ENCODE measurements around the gene VPS26B. TPM values are rescaled to one million over a fixed set of nuclear protein-coding genes. Genes with fewer than 3 reads are reported as not detected.
A peak's percentile ranks its signal among the peaks of the same experiment; 100 is the strongest.
"Not testable (repeated sequence)": the region's sequence is repeated elsewhere in the genome, so short reads cannot be mapped to it uniquely, and the experiment has no call there.

VPS26B gene
- total RNA-seq, 1 donor from 2014 or later: 37.4 TPM

DNA sequence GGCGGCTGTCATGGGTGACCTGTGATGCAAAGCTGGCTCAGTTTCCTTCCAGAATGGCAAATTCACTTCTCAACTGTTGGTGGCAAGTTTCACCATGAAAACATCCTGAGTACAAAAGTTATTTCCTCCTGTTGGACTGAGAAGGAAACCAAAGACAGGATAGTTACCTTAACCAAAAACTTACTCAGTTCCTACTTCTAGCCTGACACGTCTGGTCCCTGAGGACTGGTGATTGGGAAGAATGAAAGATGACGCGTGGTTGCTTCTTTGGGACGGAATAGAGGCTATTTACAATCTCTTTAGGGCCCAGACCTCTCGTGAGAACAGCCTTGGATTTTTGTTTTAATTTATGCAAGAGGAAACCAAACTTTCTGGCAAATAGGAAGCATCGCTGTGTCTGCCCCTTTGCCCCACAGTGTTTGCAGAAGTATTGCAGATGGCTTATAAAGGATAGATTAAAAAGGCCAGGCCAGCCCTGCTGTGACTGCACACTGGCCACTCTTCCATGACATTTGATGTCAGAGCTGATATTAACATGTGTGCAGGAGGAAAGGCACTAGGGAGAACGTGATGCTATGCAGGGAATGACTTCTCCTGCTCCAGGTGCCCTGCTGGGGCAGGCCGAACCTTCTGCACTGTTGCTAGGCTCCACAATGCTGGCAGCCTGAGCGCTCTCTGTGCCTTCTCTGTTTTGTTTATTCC lies 7.6 kb downstream of the VPS26B start:
- DNase-seq (ENCODE audit: low spot score): no peak

DNA sequence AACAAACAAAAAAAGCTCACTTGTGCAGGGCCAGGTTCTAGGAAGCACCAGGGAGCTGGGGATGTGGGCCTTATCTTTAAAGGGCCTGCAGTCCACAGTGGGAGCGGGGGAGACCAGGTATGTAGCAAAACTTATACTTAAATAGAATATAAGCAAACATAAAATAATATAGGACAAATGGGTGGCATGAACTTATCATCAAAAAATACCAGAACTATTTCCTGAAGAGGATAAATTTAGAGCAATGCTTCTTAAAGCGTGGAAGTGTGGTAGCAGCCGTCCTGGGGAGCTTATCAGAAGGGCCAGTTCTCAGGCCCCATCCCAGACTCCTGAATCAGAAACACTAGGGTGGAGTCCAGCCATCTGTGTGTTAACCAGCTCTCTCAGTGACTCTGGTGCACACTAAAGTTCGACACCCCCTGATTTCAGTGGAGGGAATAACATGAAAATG lies 9.3 kb downstream of the VPS26B start:
- no peak for DNase-seq (ENCODE audit: low spot score)

DNA sequence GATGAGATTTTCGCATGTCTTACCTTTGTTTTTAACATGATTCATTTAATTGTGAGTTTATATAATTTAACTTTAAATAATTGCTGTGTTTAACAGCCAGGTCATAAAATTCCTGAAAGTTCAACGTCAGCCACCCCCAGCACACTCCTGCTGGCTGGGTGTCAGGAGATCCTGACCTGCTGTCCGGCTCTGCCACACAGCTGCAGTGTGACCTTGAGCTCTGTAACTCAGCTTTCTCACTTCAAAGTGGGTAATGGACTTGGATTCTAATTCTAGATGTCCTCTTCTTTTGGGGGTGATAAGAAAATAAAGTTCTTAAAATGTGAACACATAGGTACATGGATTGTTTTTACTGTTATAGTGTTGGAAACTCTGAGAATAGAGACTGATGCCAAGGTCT lies 10.9 kb downstream of the VPS26B start:
- no peak for DNase-seq (ENCODE audit: low spot score)

DNA sequence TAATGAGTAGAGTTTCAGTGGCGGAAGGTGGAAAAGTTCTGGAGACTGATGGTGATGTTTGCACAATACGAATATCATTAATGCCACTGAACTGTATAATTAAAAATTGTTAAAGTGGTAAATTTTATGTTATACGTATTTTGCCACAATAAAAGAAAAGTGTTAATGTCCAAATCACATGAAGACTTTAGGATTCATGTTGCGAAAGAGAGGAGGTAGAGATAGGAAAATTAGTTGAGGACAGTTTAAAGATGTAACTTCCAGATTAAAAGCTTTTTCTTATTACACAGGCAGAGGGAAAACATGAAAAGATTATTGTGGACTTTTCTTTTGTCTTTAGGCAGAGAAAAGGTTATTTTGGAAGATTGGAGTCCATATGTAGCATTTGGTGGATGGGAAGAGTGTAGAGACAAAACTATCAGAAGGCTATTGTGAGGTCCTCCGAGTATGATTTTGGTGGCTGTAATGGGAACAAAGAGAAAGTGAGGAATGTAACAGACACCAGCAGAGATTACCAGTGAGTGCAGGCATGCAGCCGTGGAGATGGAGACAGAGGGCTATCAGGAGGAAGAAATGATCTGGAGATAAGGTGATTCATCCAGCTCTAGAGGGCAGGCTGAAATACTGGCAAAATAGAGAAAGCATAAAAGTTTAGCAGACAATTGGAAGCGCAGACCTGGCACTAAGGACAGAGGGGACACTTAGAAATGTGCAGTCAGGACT lies 12.5 kb downstream of the VPS26B start:
- DNase-seq (ENCODE audit: low spot score): no peak

DNA sequence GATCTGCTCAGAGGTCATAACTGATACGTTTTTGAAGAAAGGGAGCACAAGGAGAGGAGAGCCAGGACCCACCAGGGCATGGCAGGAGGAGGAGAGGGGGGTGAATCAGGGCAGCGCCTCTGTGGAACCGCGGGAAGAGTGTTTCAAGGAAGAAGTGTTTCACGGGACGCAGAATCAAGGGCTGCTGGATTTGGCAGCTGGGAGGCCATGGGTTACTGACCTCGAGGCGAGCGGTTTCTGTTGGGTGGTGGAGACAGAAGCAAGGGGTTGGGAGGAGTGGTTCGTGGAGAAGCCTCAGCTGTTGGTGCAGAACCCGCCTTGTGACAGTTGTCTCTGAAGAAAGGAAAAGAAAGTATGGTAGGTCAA lies 13.1 kb downstream of the VPS26B start:
- no peak for DNase-seq (ENCODE audit: low spot score)

DNA sequence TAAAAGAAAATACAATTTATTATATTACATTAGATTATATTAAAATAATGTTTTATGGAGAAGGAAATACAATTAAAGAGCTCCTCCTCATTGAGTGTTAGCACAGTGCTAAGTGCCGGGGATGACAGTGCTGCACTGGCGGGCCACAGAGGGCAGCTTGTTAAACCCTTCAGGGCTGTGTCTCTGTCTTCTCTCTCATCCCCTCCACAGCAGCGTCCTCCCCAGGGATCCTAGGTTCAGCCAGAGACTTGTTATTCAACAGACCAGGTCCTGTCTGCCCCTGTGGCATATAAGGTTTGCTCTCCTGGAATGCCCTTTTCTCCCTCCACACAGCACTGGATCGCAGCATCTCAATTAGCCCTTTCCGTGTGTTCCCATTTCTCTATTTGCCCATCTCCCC lies 14.5 kb downstream of the VPS26B start:
- no peak for DNase-seq (ENCODE audit: low spot score)

DNA sequence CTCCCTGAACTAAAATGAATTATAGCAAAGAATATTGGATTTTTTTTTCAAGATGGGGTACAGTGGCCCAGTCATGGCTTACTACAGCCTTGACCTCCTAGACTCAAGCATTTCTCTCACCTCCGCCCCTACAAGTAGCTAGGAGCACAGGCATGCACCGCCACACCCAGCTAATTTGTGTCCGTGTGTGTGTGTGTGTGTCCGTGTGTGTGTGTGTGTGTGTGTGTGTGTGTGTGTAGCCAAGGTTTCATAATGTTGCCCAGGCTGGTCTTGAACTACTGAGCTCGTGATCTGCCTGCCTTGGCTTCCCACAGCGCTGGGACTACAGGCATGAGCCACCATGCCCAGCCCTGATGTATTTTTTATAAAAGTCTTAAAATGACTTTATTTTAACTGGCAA lies 16.1 kb downstream of the VPS26B start:
- no peak for DNase-seq (ENCODE audit: low spot score)

DNA sequence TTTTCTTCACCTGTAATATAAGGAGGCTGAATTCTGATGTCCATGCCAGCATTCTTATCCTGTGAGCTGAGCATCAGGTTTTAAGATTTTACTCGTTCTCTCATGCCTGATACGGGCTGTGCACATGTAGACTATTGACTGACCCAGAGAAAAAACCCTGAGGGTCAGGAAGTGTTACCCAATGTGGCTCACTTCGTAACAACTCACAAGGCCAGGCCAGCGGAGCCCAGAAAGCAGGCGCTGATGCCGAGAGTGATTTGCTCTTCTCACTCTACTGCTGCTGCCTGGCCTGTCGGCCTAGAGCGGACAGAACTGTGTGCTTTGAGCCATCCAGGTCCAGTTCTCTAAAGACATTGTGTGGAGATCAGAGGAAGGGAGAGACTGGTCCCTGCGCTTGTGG lies 17.9 kb downstream of the VPS26B start:
- DNase-seq (ENCODE audit: low spot score): no peak

DNA sequence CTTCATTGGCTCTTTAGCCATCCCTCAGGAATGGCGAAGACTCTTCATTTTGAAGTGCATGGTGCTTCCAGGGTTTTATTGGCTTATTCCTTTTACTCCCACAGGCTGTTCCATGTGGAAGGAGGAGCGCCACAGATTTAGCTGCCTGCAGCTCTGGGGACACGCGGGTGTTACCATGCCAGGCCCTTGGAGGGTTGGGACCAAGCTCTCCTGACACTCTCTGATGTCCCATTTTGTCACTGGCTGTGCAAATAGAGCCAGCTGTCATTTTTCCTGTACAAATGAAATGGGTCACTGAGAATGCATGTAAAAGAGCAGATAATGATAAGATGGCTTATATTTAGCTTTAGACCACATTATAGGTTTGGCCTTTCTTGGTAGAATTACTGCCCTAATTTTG lies 19.4 kb downstream of the VPS26B start:
- no peak for DNase-seq (ENCODE audit: low spot score)

DNA sequence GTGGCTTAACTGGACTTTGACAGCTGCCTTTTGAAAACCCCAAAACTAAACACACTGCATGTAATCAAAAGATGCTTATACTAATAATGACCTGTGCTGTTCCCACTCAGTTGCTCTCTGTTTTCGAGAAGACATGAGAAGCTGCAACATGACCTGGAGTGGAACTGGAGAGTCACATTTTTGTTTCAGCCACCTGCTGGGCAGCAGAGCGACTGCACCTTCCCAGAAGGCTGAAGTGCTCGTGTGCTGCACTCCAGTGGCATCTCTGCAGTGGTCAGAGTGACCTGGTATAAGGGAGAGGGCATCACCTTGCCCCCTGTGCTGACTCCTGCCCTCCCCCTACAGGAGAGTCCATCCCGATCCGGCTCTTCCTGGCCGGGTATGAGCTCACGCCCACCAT lies 20.1 kb downstream of the VPS26B start:
- DNase-seq (ENCODE audit: low spot score): no peak

DNA sequence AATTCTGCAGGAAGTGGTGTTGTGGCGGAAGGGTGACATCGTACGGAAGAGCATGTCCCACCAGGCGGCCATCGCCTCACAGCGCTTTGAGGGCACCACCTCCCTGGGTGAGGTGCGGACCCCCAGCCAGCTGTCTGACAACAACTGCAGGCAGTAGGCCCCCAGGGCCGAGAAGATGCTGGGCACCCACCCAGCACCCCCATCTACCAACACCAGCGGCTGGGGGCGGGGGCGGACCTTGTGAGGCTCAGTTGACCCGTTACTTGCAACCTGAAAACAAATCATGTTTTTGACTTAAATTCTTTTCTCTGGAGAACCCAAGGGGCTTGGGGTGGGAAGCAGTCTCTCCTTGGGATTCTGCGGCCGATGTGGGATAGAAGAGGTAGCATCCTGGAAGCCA lies 21.0 kb downstream of the VPS26B start:
- no peak for DNase-seq (ENCODE audit: low spot score)

DNA sequence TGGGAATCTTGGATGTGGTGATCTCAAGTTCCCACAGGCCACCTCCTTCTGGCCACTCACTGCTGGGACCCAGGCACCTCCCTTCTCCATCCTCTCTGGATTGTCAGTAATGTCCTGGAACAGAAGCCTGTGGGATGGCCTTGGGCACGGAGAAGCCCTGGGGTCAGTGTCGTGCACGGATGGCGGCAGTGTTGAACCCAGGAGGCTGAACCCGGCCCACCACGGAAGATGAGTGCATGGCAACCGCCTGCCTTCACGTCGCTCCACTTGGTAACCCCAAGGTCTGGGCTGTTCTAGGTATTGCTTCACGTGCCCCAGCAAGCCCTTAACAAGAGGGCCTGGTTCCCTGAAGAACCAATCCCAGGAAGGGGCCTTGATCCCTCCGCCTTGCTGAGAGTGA lies 21.6 kb downstream of the VPS26B start:
- no peak for DNase-seq (ENCODE audit: low spot score)

DNA sequence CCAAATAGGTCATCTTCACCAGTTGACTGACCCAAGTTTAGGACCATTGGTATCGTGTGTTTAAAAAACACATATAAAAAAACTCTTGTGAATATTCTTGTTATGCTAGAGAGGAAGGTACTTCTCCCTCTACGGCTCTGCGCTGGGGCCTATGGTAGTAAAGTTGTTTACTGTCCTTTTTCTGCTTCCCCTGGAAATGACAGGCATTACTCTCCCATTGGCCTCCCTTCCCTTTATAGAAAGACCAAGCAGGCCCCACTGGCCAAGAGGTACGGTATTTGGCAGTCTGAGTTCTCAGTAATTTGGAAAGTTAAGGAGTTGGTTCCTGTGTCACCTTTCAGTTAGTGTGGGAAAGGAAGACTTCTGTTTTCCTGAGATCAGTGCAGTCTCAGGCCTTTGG lies 22.2 kb downstream of the VPS26B start:
- DNase-seq (ENCODE audit: low spot score): no peak

DNA sequence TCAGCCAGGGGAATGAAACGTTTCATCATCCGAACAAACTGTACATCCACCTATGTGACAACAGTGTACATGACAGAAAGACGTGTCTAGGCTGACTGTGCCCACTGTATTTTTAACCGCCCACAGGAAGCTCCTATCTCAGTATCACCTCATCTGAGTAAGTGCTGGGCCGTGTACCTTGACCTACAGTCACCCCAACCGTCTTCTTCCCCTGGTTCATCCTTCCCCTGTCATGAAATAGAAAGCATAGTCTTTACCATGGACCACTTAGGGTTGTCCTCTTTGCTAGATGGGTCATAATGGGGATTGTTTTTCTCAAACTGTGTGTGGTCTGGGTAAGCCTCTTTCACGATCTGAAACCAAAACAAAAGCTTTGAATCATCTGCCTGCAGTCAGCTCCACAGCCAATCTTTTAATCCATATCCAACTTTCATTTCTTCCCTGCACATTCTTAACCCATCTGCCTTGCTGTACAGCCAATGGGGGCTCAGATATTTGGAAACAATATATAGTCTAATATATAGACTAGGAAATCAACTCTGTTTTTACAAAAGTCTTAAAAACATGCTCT lies 24.5 kb downstream of the VPS26B start:
- DNase-seq (ENCODE audit: low spot score): no peak

DNA sequence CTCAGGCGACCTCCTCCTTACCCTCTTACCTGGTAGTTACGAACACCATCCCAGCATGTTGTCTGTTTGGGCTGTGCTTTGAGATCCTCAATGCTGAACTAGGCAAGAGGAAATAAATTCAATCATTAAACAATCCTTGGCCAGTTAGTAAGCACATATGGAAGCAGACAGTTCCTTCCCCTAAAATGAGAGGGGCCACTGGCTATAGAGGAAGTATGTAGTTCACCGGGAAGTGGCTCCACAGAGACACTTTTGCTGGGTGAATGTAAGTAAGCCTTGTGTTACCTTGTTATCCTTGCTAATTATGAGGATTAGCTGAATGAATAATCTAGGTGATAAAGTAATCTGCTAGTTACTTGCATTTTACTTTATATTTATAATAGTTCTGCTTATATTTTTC lies 25.8 kb downstream of the VPS26B start:
- no peak for DNase-seq (ENCODE audit: low spot score)

DNA sequence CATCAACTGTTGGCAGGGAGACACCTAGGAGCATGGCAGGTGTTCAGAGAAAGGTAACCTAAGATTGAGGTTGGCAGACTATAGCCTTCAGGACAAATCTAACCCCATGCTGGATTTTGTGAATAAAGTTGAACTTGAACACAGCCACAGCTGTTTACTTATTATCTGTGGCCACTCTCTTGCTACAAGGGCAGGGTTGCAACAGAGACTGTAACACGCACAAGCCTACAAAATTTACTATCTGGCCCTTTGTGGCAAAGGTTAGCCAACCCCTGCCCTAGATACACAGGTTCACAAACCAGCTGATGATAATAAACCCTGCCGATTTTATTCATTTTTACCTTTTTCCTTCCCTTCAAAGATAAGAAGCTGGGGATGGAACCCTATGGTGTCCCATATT lies 26.2 kb downstream of the VPS26B start:
- no peak for DNase-seq (ENCODE audit: low spot score)

DNA sequence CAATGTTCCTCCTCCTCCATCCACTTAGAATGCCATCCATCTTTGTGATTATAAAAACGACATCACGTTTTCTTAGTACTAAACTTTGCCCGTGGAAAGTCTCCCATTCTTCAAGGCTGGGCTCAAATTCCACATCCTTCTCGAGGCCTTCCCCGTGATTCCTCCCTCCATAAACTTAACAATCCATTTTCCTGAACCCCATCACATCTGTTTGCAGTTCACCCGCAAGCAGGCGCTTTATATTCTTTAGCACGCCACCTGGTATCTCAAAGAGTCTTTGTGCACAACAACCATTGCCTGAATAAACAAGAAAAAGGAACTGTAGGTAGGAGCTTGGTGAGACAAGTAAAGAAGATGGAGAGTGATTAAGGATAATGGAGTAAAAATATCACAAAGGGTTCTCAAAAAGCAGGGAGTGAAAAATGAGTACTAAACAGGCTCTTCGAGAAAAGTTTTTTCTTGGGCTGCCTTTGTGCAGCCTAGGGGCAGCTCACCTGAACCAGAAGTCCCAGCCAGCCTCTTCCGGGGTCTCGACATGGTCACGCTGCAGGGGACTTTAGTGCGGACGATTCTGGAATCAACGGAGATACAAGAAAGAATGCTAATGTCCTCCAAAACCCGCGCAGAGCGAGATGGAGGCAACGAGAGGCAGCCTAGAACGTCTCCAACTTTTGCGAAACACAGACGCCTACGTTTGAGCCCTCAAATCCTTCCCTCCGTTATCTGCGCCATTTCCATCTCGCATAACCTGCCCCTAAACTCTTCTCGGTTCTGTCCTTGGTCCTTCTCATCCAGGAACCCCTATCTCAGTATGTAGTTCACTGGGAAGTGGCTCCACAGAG lies 28.1 kb downstream of the VPS26B start:
- no peak for DNase-seq (ENCODE audit: low spot score)

DNA sequence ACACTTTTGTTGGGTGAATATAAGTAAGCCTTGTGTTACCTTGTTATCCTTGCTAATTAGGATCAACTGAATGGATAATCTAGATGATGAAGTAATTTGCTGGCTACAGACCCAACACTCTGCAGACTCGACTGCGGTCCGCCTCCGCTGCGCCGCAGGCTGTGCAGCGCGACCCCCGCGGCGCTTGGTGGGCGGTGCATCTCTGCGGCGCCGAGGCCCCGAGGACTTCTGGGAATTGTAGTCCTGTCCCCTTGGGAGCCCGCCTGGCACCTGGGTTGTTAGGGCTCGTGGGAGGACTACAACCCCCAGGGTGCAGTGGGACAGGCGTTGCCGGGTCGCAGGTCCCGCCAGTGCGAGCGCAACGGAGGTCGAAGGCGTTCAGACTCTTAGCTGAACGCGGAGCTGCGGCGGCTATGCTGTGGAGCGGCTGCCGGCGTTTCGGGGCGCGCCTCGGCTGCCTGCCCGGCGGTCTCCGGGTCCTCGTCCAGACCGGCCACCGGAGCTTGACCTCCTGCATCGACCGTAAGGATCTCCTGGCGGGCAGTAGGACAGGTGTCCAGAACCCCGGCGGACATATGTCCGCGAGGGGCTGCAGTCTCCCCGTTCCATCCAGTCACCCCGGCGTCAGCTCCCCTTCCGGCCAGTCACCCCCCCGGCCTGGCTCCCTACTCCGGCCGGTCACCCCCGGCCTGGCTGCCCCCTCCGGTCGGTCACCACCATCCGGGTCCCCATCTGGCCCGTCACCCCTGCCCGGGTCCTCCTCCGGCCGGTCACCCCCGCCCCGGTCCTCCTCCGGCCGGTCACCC lies 28.9 kb downstream of the VPS26B start, which contains the start of the genes ACAD8 and THYN1:
TSS of gene ACAD8 (plus strand) at position 381 of the 806 bp plus-strand sequence. CDS start at position 414, 33 bp downstream.
TSS of gene THYN1 (minus strand) at position 165 of the 806 bp plus-strand sequence. CDS start 470 bp downstream, outside the sequence.
- peak; percentile 98 for DNase-seq (ENCODE audit: low spot score)

DNA sequence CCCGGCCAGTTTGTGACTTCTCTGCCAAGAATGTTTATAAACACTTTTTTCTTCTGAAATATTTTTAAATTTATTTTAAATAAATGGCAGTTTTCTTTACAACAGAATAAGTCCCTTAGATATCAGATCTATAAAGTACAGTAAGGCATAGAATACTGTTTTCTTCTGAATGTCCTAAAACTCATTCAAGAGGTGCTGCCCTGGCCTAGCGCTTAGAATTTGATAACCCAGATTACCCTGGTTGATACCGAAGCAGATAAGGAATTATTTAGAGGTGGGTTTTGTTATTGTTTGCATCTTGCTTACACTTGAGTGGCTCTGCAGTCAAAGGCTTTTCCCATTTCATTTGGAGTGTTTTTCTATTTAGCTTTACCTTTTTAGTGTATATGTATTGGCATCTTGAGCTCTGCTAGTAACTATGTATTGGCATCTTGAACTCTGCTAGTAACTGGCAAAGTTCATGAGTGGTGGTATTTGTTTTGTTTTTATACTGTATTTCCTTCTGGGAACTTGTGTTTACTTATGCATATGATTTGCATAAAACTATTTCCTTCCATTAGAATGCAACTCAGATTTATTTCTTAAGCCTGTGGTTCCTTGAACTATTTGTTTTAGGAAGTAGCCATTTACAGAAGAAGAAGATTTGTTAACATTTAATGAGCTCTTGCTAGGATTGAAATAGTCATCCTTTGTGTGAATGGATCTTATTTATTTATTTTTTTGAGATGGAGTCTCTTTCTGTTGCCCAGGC lies 30.1 kb downstream of the VPS26B start:
- DNase-seq (ENCODE audit: low spot score): no peak

DNA sequence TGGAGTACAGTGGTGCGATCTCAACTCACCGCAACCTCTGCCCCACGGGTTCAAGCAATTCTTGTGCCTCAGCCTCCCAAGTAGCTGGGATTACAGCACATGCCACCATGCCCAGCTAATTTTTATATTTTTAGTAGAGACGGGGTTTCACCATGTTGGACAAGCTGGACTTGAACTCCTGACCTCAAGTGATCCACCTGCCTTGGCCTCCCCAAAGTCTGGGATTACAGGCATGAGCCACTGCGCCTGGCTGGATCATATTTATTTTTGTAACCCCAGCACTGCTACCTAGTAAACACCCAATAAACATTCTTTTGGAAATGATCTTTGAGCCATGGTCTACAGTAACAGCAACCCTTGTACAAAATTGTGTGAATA lies 30.7 kb downstream of the VPS26B start:
- DNase-seq (ENCODE audit: low spot score): not testable (repeated sequence)
